A204.1 (cell line): ENCODE results near the gene SAPCD1.

Source experiments
- FAIRE-seq: peaks from 2 replicates; lab custom pipeline; 2012; peaks lifted over from hg19 to GRCh38; lab: Jason Lieb, UNC

The SAPCD1 gene

GRCh38 chr6:31762356-31762755 lies at the start of gene SAPCD1:
SAPCD1 (plus strand) TSS chr6:31762656; CDS start chr6:31763055, 399 bp downstream.
- FAIRE-seq: no peak

- FAIRE-seq: no peak
Measured at GRCh38 chr6:31713465-31713864, 49.0 kb upstream of the SAPCD1 start.

GRCh38 chr6:31713991-31714684 lies 48.3 kb upstream of the SAPCD1 start:
- FAIRE-seq: no peak

DNA sequence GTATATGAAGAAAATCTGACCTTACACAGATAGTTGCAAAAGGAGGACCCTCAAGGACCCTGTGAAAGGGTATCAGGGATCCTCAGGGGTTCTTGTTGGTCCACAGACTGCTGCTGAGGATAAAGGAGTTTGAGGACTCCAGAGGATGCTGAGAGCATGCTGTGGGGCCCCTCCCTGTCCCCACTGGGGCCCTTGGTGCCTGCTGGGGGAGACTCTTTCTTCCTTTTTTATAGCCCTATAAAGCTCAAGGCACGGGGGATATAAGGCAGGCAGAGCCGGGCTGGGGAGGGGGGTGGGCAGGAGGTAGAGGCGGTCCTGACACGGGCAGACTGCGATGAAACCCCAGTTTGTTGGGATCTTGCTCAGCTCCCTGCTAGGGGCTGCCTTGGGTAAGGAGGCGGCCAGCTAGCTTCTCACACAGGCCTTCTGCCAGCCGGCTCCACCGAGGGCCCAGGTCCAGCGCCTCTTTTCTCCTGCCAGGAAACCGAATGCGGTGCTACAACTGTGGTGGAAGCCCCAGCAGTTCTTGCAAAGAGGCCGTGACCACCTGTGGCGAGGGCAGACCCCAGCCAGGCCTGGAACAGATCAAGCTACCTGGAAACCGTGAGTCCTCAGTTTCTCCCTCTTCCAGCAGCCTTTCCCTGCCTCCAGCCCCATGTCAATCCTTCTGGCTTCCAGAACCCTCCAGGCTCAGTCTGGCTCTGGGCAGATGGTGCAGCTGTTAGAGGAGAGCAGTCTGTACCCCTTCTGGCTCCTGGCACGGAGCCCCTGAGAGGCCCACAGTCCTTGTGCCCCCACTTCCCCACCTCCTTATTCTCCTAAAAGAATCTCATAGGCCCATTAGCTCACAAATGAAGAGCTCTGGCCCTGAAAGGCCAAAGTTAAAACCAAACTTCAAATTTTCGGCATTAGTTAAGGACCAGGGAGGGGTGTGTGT lies 47.2 kb upstream of the SAPCD1 start, which contains the start of gene LY6G6D:
TSS of gene LY6G6D (plus strand) at position 327 of the 937 bp plus-strand sequence. CDS start at position 335, 8 bp downstream.
- FAIRE-seq: no peak

- no peak for FAIRE-seq
Measured at GRCh38 chr6:31717499-31718222, 44.8 kb upstream of the SAPCD1 start.

- no peak for FAIRE-seq
Measured at GRCh38 chr6:31718265-31718664, 44.2 kb upstream of the SAPCD1 start.

DNA sequence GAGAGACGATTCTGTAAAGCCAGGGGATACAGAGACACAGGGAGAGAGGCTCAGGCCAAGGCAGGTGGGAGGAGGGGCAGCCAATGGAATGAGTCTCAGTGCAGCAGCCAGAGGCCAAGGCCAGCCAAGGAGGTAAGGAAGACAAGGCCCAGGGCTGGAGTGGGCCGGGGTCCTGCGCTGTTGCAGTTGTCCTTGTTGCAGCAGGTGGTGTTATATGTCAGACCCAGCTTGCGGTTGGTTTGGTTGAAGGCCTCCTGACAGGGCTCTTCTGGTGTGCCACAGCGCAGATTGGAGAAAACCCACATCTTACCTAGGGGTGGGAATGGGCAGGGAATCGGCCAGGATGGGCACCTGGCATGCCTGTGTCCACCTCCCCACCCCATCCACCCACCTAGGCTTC lies 43.5 kb upstream of the SAPCD1 start:
- no peak for FAIRE-seq

GRCh38 chr6:31720196-31720770 lies 42.2 kb upstream of the SAPCD1 start:
- FAIRE-seq: no peak

GRCh38 chr6:31721351-31722020 lies 41.0 kb upstream of the SAPCD1 start, which contains the start of gene LY6G6C:
LY6G6C (minus strand) TSS chr6:31721746; CDS start chr6:31721679, 67 bp downstream.
- FAIRE-seq: no peak

DNA sequence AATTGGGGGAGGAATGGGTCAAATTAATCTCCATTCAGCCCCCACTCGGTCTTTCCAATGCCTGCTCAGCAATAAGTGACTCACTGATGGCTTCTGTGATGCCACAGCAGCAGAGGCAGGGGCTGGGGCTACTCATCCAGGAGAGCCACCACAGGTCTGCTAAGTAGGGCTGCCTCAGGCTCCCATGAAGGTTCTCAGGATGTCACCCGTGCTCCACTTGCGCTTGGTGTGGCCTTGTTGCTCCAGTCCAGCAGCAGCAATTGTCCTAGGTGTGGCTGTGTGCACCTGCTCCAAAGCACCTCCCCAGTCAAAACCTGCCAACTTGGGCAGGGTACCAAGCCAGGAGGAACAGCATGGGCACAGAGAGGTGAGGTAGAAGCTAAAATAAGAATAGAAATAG lies 40.3 kb upstream of the SAPCD1 start:
- no peak for FAIRE-seq

DNA sequence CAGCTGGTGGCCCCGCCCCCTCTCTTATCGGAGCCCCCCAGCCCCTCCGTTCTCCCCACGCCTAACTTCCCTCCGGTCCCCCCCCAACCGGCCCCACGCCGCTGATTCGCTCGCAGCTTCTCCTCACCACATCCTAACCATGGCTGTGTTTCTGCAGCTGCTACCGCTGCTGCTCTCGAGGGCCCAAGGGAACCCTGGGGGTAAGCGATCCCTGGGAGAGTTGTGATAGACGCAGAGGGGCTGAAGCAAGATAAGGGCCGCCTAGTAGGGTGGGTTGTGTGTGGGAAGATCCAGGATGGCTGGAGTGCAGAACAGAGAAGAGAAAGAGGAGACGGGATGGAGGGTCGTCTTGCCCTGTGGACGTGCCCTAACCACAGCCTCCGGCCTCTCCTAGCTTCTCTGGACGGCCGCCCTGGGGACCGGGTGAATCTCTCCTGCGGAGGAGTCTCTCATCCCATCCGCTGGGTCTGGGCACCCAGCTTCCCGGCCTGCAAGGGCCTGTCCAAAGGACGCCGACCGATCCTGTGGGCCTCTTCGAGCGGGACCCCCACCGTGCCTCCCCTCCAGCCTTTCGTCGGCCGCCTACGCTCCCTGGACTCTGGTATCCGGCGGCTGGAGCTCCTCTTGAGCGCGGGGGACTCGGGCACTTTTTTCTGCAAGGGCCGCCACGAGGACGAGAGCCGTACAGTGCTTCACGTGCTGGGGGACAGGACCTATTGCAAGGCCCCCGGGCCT lies 39.0 kb upstream of the SAPCD1 start, which contains the start of gene MPIG6B:
TSS of gene MPIG6B (plus strand) at position 129 of the 735 bp plus-strand sequence. CDS start at position 140, 11 bp downstream.
- FAIRE-seq: no peak

GRCh38 chr6:31723980-31724691 lies 38.3 kb upstream of the SAPCD1 start:
- no peak for FAIRE-seq

DNA sequence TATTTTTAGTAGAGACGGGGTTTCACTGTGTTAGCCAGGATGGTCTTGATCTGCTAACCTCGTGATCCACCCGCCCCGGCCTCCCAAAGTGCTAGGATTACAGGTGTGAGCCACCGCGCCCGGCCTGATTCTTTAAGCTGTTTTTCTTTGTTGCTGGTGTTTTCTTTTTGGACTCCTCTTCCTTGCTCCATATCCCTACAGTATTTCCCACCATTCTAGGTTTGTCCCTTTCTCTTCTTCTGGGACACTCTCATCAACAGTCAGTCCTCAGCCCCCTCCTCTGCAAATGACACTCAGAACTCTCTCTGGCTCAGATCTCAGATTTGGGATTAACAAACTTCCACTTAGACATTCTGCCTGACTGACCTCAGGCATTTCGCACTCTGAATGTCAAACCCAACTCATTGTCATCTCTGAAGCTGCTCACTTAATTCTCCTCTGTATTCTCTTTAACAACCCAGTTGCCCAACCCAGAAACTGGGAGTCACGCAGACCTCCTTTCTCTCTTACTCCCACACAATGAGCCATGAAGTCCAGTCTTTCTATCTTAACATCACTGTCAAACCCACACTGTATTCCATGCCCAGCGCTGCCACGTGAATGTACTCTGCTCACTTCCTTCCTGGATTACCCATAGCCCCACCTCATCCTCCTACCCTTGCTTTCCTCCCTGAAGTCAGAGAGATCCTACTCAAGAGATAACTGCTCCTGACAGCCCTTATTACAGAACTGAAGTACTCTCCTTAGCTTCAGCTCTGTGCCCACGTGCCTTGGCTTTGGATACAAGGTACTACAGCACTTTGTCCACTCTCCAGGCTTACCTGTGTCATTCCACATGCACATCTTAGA lies 36.7 kb upstream of the SAPCD1 start:
- no peak for FAIRE-seq

- FAIRE-seq: no peak
Measured at GRCh38 chr6:31727034-31727716, 35.3 kb upstream of the SAPCD1 start.

DNA sequence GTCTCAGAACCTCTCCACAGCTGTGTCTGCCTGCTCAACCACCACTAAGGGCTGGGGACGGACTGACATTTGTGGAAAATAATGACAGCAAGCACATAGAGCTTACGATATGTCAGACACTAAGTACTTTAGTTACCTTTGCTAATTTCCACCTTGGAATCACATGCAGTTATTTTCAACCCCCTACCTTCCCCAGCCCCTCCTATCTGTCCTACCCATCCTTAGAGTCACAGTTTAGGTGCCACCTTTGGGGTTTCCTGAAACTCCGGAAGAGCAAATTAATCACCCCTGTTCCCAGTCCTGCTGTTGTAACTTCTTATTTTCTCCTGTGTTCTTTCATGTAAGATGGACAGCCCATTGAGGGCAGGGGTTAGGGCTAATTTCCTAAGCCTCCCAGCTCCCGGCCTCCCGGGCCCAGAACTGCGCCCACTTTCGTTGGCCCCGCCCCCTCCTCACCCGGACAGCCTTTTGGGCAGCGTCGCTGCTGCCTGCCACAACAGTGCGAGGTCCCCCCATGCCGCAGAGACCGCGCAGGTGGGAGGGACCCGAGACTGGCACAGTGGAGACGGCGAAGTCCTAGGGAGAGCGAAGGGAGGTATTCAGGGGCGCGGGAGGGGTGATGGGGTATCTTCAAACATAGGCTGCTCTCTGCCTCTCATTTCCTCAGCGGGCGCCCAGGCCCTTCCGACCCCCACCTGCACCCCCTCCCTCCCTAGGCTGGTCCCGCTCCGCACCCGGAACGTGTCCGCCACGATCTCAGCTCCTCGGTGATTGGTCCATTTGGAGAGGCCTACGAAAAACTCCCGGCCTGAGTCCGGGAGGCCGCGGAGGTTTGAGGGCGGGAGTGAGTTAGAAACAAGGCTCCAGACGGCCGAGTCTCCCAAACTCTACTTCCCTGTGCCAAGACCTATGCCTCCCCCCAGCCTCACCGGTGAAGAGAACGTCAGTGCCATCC lies 34.5 kb upstream of the SAPCD1 start:
- FAIRE-seq: no peak

DNA sequence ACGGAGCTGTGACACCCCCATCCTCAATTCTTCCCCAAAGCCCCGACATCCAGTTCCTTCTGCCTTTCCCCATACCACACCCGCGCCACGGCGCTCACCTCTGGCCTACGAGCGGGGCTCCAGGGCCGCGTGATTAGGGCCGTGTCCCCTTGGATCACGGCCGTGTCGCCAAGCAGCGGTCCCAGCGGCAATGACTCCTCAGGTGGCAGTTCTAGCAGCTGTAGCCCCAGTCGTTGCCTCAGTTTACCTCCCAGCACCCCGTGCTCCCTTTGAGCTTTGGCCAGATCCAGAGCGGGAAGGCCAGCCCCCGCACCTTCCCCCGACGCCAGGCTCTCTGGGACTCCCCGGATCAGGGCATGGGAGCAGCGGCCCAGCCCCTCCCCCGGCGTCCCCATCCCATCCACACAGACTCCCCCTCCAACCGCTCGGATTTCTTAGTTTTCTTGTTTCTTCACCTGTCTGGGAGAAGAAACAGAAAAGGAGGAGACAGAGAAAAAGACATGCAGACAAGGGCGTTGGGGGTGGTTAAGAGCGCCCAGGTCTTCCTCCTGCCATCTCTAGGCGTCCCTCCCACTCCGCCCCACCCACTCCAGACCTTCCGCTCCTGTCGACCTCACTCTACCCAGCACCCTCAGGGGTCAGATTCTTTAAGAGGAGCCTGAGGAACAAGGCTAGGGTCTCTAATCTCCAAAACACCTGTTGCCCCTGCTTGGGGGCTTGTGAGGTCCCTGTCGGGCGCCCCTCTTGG lies 33.5 kb upstream of the SAPCD1 start, which contains the start of gene DDAH2:
TSS of gene DDAH2 (minus strand) at position 533 of the 748 bp plus-strand sequence. CDS start at position 395, 138 bp downstream.
- FAIRE-seq: no peak
